CD14-positive monocyte (primary cell): ENCODE data around the gene CORO1C. TPM values are rescaled to one million over a fixed set of nuclear protein-coding genes. Genes with fewer than 3 reads are reported as not detected.
"Not testable (repeated sequence)": the region's sequence is repeated elsewhere in the genome, so short reads cannot be mapped to it uniquely, and the experiment has no call there.

Experiments
- DNase-seq, 3 donors: peaks; one replicate each; pipeline ENCODE4 v3.0.0-alpha.2; 2011 to 2022
- H2AFZ ChIP-seq: 2 replicates; pipeline ENCODE4 v1.6.0; 2012; ENCODE audit warnings: mild to moderate bottlenecking, low read depth, low read length, inconsistent platforms; ENCODE audit not compliant: insufficient read depth, poor library complexity, severe bottlenecking
- H3K27ac ChIP-seq, 2 donors: 1 replicate in 1 of 2; 2 replicates in 1 of 2; pipeline ENCODE4 v1.5.1; 2012 to 2013; ENCODE audit warnings: low read length in 2 of 2, control low read depth in 1 of 2, inconsistent platforms in 1 of 2, low read depth in 1 of 2, mild to moderate bottlenecking in 1 of 2
- H3K27me3 ChIP-seq, 2 donors: one replicate each; pipeline versions ENCODE4 v1.6.0 to v1.6.1; 2011 to 2013; ENCODE audit warnings: low read length in 2 of 2; ENCODE audit not compliant: control insufficient read depth in 2 of 2, insufficient read depth in 2 of 2
- H3K36me3 ChIP-seq, 2 donors: replicated peaks in 1 of 2; 1 replicate in 1 of 2; 2 replicates in 1 of 2; pipeline versions ENCODE4 v1.5.1 to v1.6.1; 2012 to 2013; ENCODE audit warnings: low read length in 2 of 2, control low read depth in 1 of 2, inconsistent platforms in 1 of 2, mild to moderate bottlenecking in 1 of 2; ENCODE audit not compliant: insufficient read depth in 2 of 2, control insufficient read depth in 1 of 2
- H3K4me1 ChIP-seq, 2 donors: 1 replicate in 1 of 2; 2 replicates in 1 of 2; pipeline versions ENCODE4 v1.5.1 to v1.6.1; 2012 to 2013; ENCODE audit warnings: low read length in 2 of 2, control low read depth in 1 of 2, inconsistent platforms in 1 of 2, mild to moderate bottlenecking in 1 of 2, moderate library complexity in 1 of 2; ENCODE audit not compliant: insufficient read depth in 2 of 2, control insufficient read depth in 1 of 2
- H3K4me2 ChIP-seq: replicated peaks from 2 replicates; pipeline ENCODE3; 2012; ENCODE audit warnings: low read length, moderate library complexity, mild to moderate bottlenecking; ENCODE audit not compliant: poor library complexity, severe bottlenecking; ENCODE audit errors: extremely low read depth
- H3K4me3 ChIP-seq, 3 experiments: fragments of 200-600 bp in 1 of 3; sonication (generic) in 1 of 3; replicated peaks in 1 of 3; 1 replicate in 2 of 3; 2 replicates in 1 of 3; pipeline ENCODE4 v1.5.1; 2011 to 2013; ENCODE audit warnings: low read length in 3 of 3, mild to moderate bottlenecking in 3 of 3, control low read depth in 2 of 3, low read depth in 2 of 3, inconsistent platforms in 1 of 3, moderate library complexity in 1 of 3
- H3K79me2 ChIP-seq: 2 replicates; pipeline ENCODE4 v1.6.0; 2012; ENCODE audit warnings: mild to moderate bottlenecking, control low read depth, inconsistent platforms, low read length, moderate library complexity; ENCODE audit not compliant: insufficient read depth
- H3K9ac ChIP-seq: 2 replicates; pipeline ENCODE4 v1.6.0; 2017; ENCODE audit warnings: low read length, mild to moderate bottlenecking; ENCODE audit not compliant: insufficient read depth, poor library complexity, severe bottlenecking
- H3K9me3 ChIP-seq, 2 donors: replicated peaks in 1 of 2; 1 replicate in 1 of 2; 2 replicates in 1 of 2; pipeline versions ENCODE4 v1.5.1 to v1.6.1; 2012 to 2013; ENCODE audit warnings: low read length in 2 of 2, control low read depth in 1 of 2; ENCODE audit not compliant: control insufficient read depth in 1 of 2, insufficient read depth in 1 of 2
- H4K20me1 ChIP-seq: 2 replicates; pipeline ENCODE4 v1.6.0; 2012; ENCODE audit warnings: mild to moderate bottlenecking, low read length, control low read depth, moderate library complexity; ENCODE audit not compliant: insufficient read depth
- H3K27ac Mint-ChIP-seq, 7 donors: one replicate each; pipeline ENCODE4 v1.8.0; 2020; ENCODE audit warnings: mild to moderate bottlenecking in 7 of 7, mixed read lengths in 7 of 7, moderate library complexity in 6 of 7, inconsistent platforms in 2 of 7
- H3K27me3 Mint-ChIP-seq, 3 donors: one replicate each; pipeline ENCODE4 v1.8.0; 2021 to 2022; ENCODE audit warnings: low read depth in 3 of 3, mild to moderate bottlenecking in 3 of 3, mixed read lengths in 3 of 3, moderate library complexity in 3 of 3, inconsistent platforms in 1 of 3
- H3K36me3 Mint-ChIP-seq, 2 donors: one replicate each; pipeline ENCODE4 v1.8.0; 2020; ENCODE audit warnings: mixed read lengths in 2 of 2, inconsistent platforms in 1 of 2, mild to moderate bottlenecking in 1 of 2
- H3K4me1 Mint-ChIP-seq: one replicate; pipeline ENCODE4 v1.8.0; 2020; ENCODE audit warnings: mild to moderate bottlenecking, mixed read lengths
- H3K4me3 Mint-ChIP-seq, 2 donors: one replicate each; pipeline ENCODE4 v1.8.0; 2020; ENCODE audit warnings: mild to moderate bottlenecking in 2 of 2, mixed read lengths in 2 of 2, moderate library complexity in 1 of 2
- H3K9me3 Mint-ChIP-seq, 7 donors: one replicate each; pipeline ENCODE4 v1.8.0; 2020 to 2022; ENCODE audit warnings: mixed read lengths in 7 of 7, mild to moderate bottlenecking in 6 of 7, moderate library complexity in 6 of 7, inconsistent platforms in 2 of 7
- CTCF ChIP-seq: fragments of 200-600 bp; IDR thresholded peaks from one replicate; pipeline ENCODE4 v1.8.0; 2022; ENCODE audit warnings: antibody characterized with exemption, mild to moderate bottlenecking
- WGBS: methylation state at CpG from one replicate; pipeline ENCODE4 v1.1.5; 2013; ENCODE audit warnings: missing lambda C conversion rate; ENCODE audit not compliant: insufficient coverage; 5-methylcytosine and 5-hydroxymethylcytosine counted together
- intact Hi-C, 2 donors: fragments of 100-400 bp; cut with micrococcal nuclease; formaldehyde crosslinking; loops; one replicate each; pipeline versions ENCODE4 v1.15.0 to v1.15.1; 2023
- polyA plus RNA-seq, 3 donors: library from polyadenylated mRNA; depleted of rRNA in 1 of 3; unstranded in 2 of 3; stranded (reverse) in 1 of 3; fragments of 300-500 nt in 2 of 3; fragments of >200 nt in 1 of 3; fragmentation: Illumina TruSeq in 2 of 3; gene quantifications; 1 replicate in 2 of 3; 2 replicates in 1 of 3; pipeline ENCODE4 v1.2.3, GENCODE V29; 2012 to 2021

CORO1C gene
- polyA plus RNA-seq, 3 donors: 77.5 to 285 (median 229) TPM

GRCh38 chr12:108619369-108620160 lies 111.8 kb downstream of the CORO1C start:
- DNase-seq: no peak
- peaks cover 0 to 2% (median 0%) of the 10 kb centered on the region in 3 donors for H3K27me3 Mint-ChIP-seq
- Histone ChIP-seq H3K9me3 (peaks cover 7 to 8% of the 10 kb centered on the region in 2 donors), H3K79me2 (peaks cover 64% of the 10 kb centered on the region), H3K4me3 (no peak overlapping the region), H2AFZ (no peak overlapping the region), H3K4me2 (no peak overlapping the region), H4K20me1 (peaks cover 81% of the 10 kb centered on the region), H3K4me1 (peaks cover 48 to 62% of the 10 kb centered on the region in 2 donors), H3K27me3 (no peaks in the 10 kb centered on the region), H3K27ac (peak overlapping the region in 1 of 2 donors; percentile 90), H3K9ac (no peak overlapping the region), H3K36me3 (peaks cover 30 to 43% of the 10 kb centered on the region in 2 donors)
- WGBS: 98% methylated on average over 8 of the region's 14 CpGs
- H3K4me1 Mint-ChIP-seq: peaks cover 50% of the 10 kb centered on the region
- no peak overlapping the region for H3K4me3 Mint-ChIP-seq
- peaks cover 8 to 14% (median 9%) of the 10 kb centered on the region in 7 donors for H3K9me3 Mint-ChIP-seq
- peak overlapping the region; percentile 2 to 100 (median 95) for H3K27ac Mint-ChIP-seq
- peaks cover 69 to 70% of the 10 kb centered on the region in 2 donors for H3K36me3 Mint-ChIP-seq
- intact Hi-C loops: loop anchor here (2.0 to 10.0 kb wide), 3 partner anchors 57 to 475 kb away; partner anchors contain the start of genes ALKBH2 (in 2 of the 2), UNG (in 2 of the 2) and ISCU (in 1 of the 2)
- TF ChIP-seq CTCF: no peak

- H3K4me3 ChIP-seq, H3K9ac ChIP-seq, H3K4me3 Mint-ChIP-seq, H3K27me3 Mint-ChIP-seq, H3K4me2 ChIP-seq, H3K9me3 ChIP-seq, DNase-seq, H3K27me3 ChIP-seq, H2AFZ ChIP-seq, H3K27ac ChIP-seq: not testable (repeated sequence)
- peaks cover 57% of the 10 kb centered on the region for H3K79me2 ChIP-seq
- H3K36me3 Mint-ChIP-seq: peaks cover 63 to 67% of the 10 kb centered on the region in 2 donors
- WGBS: 100% methylated on average over 4 of the region's 4 CpGs
- H3K9me3 Mint-ChIP-seq: peaks cover 8 to 14% (median 9%) of the 10 kb centered on the region in 7 donors
- H3K4me1 Mint-ChIP-seq: peaks cover 50% of the 10 kb centered on the region
- peaks cover 48 to 62% of the 10 kb centered on the region in 2 donors for H3K4me1 ChIP-seq
- peaks cover 25 to 37% of the 10 kb centered on the region in 2 donors for H3K36me3 ChIP-seq
- intact Hi-C loops: loop anchor here (1.0 to 10.0 kb wide), 3 partner anchors 56 to 476 kb away; partner anchors contain the start of genes ALKBH2 (in 1 of the 2), ISCU (in 1 of the 2) and UNG (in 1 of the 2)
- H4K20me1 ChIP-seq: peaks cover 76% of the 10 kb centered on the region
- H3K27ac Mint-ChIP-seq: peak overlapping the region; percentile 27 to 100 (median 88)
These were observed 112.4 kb downstream of the CORO1C start for GRCh38 chr12:108618953-108619274.
